SK-N-SH treated with all-trans-retinoic acid at 6 μM for 48 hours (cell line): Measurements from ENCODE around the gene SEMA3G.

Experiments used
- ATAC-seq: fragments of 200-7000 bp; cut with Tn5 transposase; 3 replicates; pipeline ENCODE4 v1.9.1; 2020; ENCODE audit warnings: mild to moderate bottlenecking, moderate library complexity
- ARNTL ChIP-seq: fragments of 450-650 bp; formaldehyde crosslinking; IDR thresholded peaks from 2 replicates; pipeline ENCODE4 v1.5.0; 2020; ENCODE audit warnings: low read depth, mild to moderate bottlenecking, moderate library complexity, borderline replicate concordance
- BACH2 ChIP-seq: fragments of 250-450 bp; sonication (Bioruptor Pico); IDR thresholded peaks from 2 replicates; pipeline ENCODE4 v1.9.0; 2021; ENCODE audit warnings: mild to moderate bottlenecking, borderline replicate concordance
- CSRNP3 ChIP-seq: fragments of 250-450 bp; sonication (Bioruptor Pico); IDR thresholded peaks from 2 replicates; pipeline ENCODE4 v1.5.1; 2021; ENCODE audit warnings: mild to moderate bottlenecking, moderate library complexity
- ESRRG ChIP-seq: fragments of 250-450 bp; sonication (Bioruptor Pico); IDR thresholded peaks from 2 replicates; pipeline ENCODE4 v1.6.1; 2021; ENCODE audit warnings: mild to moderate bottlenecking
- GLIS3 ChIP-seq: fragments of 250-450 bp; sonication (Bioruptor Pico); IDR thresholded peaks from 2 replicates; pipeline ENCODE4 v1.5.0; 2020; ENCODE audit warnings: mild to moderate bottlenecking, moderate library complexity
- ISL1 ChIP-seq: fragments of 250-450 bp; sonication (Bioruptor Pico); IDR thresholded peaks from 2 replicates; pipeline ENCODE4 v2.1.2; 2022; ENCODE audit warnings: mild to moderate bottlenecking, moderate library complexity
- OSR1 ChIP-seq: fragments of 250-450 bp; sonication (Bioruptor Pico); IDR thresholded peaks from 2 replicates; pipeline ENCODE4 v1.8.0; 2022; ENCODE audit warnings: moderate library complexity, mild to moderate bottlenecking, inconsistent platforms
- POU6F1 ChIP-seq: fragments of 250-450 bp; sonication (Bioruptor Pico); IDR thresholded peaks from 2 replicates; pipeline ENCODE4 v1.8.0; 2021; ENCODE audit warnings: low read depth, mild to moderate bottlenecking, moderate library complexity, borderline replicate concordance
- RARB ChIP-seq: fragments of 250-450 bp; sonication (Bioruptor Pico); IDR thresholded peaks from 2 replicates; pipeline ENCODE4 v1.8.0; 2021; ENCODE audit warnings: mild to moderate bottlenecking, moderate library complexity
- SNAI2 ChIP-seq: fragments of 250-450 bp; sonication (Bioruptor Pico); IDR thresholded peaks from 2 replicates; pipeline ENCODE4 v1.5.0; 2020; ENCODE audit warnings: mild to moderate bottlenecking, moderate library complexity
- TCF4 ChIP-seq: fragments of 250-450 bp; sonication (Bioruptor Pico); IDR thresholded peaks from 2 replicates; pipeline ENCODE4 v1.8.0; 2021; ENCODE audit warnings: mild to moderate bottlenecking, moderate library complexity, borderline replicate concordance
- TOX ChIP-seq: fragments of 250-450 bp; sonication (Bioruptor Pico); IDR thresholded peaks from 2 replicates; pipeline ENCODE4 v1.8.0; 2021; ENCODE audit warnings: mild to moderate bottlenecking, moderate library complexity, borderline replicate concordance
- TSHZ2 ChIP-seq: fragments of 250-450 bp; sonication (Bioruptor Pico); IDR thresholded peaks from 2 replicates; pipeline ENCODE4 v1.5.0; 2020; ENCODE audit warnings: mild to moderate bottlenecking, moderate library complexity
- ZC3H10 ChIP-seq: fragments of 250-450 bp; sonication (Bioruptor Pico); IDR thresholded peaks from 2 replicates; pipeline ENCODE4 v1.5.1; 2021; ENCODE audit warnings: mild to moderate bottlenecking, moderate library complexity
- ZFP3 ChIP-seq: fragments of 250-450 bp; sonication (Bioruptor Pico); IDR thresholded peaks from 2 replicates; pipeline ENCODE4 v1.5.0; 2020; ENCODE audit warnings: mild to moderate bottlenecking, moderate library complexity
- ZFP30 ChIP-seq: fragments of 450-650 bp; formaldehyde crosslinking; IDR thresholded peaks from 2 replicates; pipeline ENCODE4 v1.5.0; 2022; ENCODE audit warnings: mild to moderate bottlenecking, moderate library complexity
- ZNF565 ChIP-seq: fragments of 450-650 bp; formaldehyde crosslinking; conservative IDR thresholded peaks from 2 replicates; pipeline ENCODE4 v1.5.0; 2020; ENCODE audit warnings: low read depth, mild to moderate bottlenecking, moderate library complexity
- ZNF70 ChIP-seq: fragments of 450-650 bp; formaldehyde crosslinking; IDR thresholded peaks from 2 replicates; pipeline ENCODE4 v1.5.0; 2020; ENCODE audit warnings: mild to moderate bottlenecking, moderate library complexity
- TF ChIP-seq, protein P1 (sequence below): fragments of 250-450 bp; sonication (Bioruptor Pico); IDR thresholded peaks from 2 replicates; pipeline ENCODE4 v1.8.0; 2020; ENCODE audit warnings: mild to moderate bottlenecking, moderate library complexity, borderline replicate concordance

SEMA3G gene

GRCh38 chr3:52395503-52395865 lies 49.4 kb downstream of the SEMA3G start:
- no peak for ATAC-seq
- TF ChIP-seq ZNF565 (CRISPR knock-in tag) (no peak), ZFP3 (CRISPR knock-in tag) (no peak), GLIS3 (no peak), ZNF70 (CRISPR knock-in tag) (no peak), POU6F1 (CRISPR knock-in tag) (no peak), TCF4 (no peak), ZC3H10 (CRISPR knock-in tag) (no peak), ARNTL (CRISPR knock-in tag) (no peak), BACH2 (CRISPR knock-in tag) (no peak), OSR1 (CRISPR knock-in tag) (no peak), CSRNP3 (CRISPR knock-in tag) (no peak), TSHZ2 (CRISPR knock-in tag) (no peak), ESRRG (CRISPR knock-in tag) (no peak)

GRCh38 chr3:52394751-52395502 lies 50.0 kb downstream of the SEMA3G start:
- TF ChIP-seq ZFP30 (CRISPR knock-in tag) = no peak
- TF ChIP-seq POU6F1 (CRISPR knock-in tag) = no peak
- TF ChIP-seq RARB (CRISPR knock-in tag) = no peak
- TF ChIP-seq SNAI2 (CRISPR knock-in tag) = no peak
- TF ChIP-seq TSHZ2 (CRISPR knock-in tag) = no peak
- TF ChIP-seq GLIS3 = no peak
- TF ChIP-seq ZNF565 (CRISPR knock-in tag) = no peak
- no peak for TF ChIP-seq ISL1 (CRISPR knock-in tag)
- TF ChIP-seq, protein P1, sequence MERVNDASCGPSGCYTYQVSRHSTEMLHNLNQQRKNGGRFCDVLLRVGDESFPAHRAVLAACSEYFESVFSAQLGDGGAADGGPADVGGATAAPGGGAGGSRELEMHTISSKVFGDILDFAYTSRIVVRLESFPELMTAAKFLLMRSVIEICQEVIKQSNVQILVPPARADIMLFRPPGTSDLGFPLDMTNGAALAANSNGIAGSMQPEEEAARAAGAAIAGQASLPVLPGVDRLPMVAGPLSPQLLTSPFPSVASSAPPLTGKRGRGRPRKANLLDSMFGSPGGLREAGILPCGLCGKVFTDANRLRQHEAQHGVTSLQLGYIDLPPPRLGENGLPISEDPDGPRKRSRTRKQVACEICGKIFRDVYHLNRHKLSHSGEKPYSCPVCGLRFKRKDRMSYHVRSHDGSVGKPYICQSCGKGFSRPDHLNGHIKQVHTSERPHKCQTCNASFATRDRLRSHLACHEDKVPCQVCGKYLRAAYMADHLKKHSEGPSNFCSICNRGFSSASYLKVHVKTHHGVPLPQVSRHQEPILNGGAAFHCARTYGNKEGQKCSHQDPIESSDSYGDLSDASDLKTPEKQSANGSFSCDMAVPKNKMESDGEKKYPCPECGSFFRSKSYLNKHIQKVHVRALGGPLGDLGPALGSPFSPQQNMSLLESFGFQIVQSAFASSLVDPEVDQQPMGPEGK (CRISPR knock-in tag) = no peak
- TF ChIP-seq OSR1 (CRISPR knock-in tag) = no peak
- TF ChIP-seq ESRRG (CRISPR knock-in tag) = no peak
- no peak for TF ChIP-seq ZC3H10 (CRISPR knock-in tag)
- no peak for TF ChIP-seq ARNTL (CRISPR knock-in tag)
- no peak for TF ChIP-seq TOX (CRISPR knock-in tag)

More at GRCh38 chr3:52394751-52395502, 50.0 kb downstream of the SEMA3G start:
- no peak for ATAC-seq
